RWPE1 (cell line): ENCODE data around the gene NEURL1.

Experiments
- CTCF ChIA-PET: fragments of 350-600 bp; sonication (Branson Sonifier 250); formaldehyde crosslinking; extraction: SDS; loops from one replicate; lab custom pipeline; 2021; lab: Yijun Ruan, JAX
- POLR2A ChIA-PET: fragments of 400-600 bp; formaldehyde crosslinking; extraction: SDS; loops from one replicate; lab custom pipeline; 2020; ENCODE audit warnings: antibody characterized with exemption; ENCODE audit not compliant: low non-redundant PET; lab: Yijun Ruan, JAX
- DNase-seq: peaks from one replicate; pipeline ENCODE4 v3.0.0; 2012; ENCODE audit warnings: low spot score
- H3K27ac ChIP-seq: fragments of 450-650 bp; 2 replicates; pipeline ENCODE4 v1.5.1; 2017
- TF ChIP-seq, protein P1 (sequence below): fragments of 450-650 bp; conservative IDR thresholded peaks from 2 replicates; pipeline ENCODE4 v1.5.1; 2017; ENCODE audit warnings: low read depth, mild to moderate bottlenecking

The NEURL1 gene

GRCh38 chr10:103452506-103453230 lies 40.8 kb upstream of the NEURL1 start:
- CTCF ChIA-PET: interaction anchor here (0.6 to 1.8 kb wide), 2 partner anchors 32 to 560 kb away, joined by 4 to 6 read pairs; no protein-coding TSS in a partner anchor
- TF ChIP-seq, protein P1, sequence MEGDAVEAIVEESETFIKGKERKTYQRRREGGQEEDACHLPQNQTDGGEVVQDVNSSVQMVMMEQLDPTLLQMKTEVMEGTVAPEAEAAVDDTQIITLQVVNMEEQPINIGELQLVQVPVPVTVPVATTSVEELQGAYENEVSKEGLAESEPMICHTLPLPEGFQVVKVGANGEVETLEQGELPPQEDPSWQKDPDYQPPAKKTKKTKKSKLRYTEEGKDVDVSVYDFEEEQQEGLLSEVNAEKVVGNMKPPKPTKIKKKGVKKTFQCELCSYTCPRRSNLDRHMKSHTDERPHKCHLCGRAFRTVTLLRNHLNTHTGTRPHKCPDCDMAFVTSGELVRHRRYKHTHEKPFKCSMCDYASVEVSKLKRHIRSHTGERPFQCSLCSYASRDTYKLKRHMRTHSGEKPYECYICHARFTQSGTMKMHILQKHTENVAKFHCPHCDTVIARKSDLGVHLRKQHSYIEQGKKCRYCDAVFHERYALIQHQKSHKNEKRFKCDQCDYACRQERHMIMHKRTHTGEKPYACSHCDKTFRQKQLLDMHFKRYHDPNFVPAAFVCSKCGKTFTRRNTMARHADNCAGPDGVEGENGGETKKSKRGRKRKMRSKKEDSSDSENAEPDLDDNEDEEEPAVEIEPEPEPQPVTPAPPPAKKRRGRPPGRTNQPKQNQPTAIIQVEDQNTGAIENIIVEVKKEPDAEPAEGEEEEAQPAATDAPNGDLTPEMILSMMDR: no peak
- no peak for DNase-seq
- peak overlapping the region; percentile 69 for H3K27ac ChIP-seq
- POLR2A ChIA-PET: no interaction called here

DNA sequence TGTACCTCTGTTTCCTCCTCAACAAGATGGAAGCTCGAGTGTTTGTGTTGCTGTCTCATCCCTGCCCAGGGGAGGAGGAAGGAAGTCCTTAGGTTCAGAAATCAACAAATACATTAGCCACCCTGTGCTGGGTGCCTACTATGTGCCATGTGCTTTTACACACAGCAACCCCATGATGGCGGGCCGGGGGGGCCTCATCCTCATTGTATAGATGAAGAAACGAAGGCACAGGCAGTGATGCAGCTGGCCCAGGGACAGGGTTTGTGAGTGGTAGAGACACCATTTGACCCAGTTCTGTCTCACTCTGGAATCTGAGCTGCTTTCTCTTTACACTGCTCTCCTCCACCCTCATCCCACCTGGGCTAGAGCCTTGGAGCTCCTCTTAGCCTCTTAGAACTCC lies 39.5 kb upstream of the NEURL1 start:
- no peak overlapping the region for H3K27ac ChIP-seq
- ChIA-PET POLR2A (interaction anchor here (0.6 kb wide), 1 partner anchor 9 kb away, joined by 3 read pairs; no protein-coding TSS in a partner anchor), CTCF (interaction anchor here (1.8 kb wide), 1 partner anchor 31 kb away, joined by 6 read pairs; no protein-coding TSS in a partner anchor)
- DNase-seq: no peak
- TF ChIP-seq, protein P1: no peak

GRCh38 chr10:103455235-103455634 lies 38.3 kb upstream of the NEURL1 start:
- H3K27ac ChIP-seq: no peak overlapping the region
- TF ChIP-seq, protein P1: no peak
- DNase-seq: no peak
- CTCF ChIA-PET: interaction anchor here (1.2 kb wide), 1 partner anchor 30 kb away, joined by 3 read pairs; no protein-coding TSS in a partner anchor
- POLR2A ChIA-PET: no interaction called here

DNA sequence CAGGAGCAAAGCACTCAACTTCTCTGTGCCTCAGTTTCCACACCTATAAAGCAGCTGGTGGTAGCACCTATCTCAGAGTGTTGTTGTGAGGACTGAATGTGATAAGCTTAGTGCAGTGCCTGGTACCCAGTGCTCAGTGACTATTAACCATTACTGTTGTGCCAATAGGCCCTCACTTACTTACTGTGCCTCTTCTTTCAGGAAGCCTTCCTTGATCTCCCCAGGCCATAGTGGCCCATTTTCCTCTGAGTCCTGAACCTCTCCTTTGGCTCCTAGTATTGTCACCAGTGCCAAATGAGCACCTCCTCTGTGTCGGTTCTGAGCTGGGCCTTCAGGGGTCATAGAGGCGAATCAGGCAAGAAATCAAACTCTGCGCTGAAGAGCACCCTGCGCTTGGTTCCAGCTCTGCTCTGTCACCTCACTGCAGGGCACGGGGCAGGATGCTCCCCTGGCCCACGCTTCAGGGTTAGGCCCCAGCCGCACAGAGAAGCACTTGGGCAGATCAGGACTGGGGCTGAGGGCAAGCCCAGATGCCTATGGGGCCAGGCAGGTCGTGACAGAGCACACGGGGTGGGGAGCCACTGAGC lies 37.3 kb upstream of the NEURL1 start:
- TF ChIP-seq, protein P1: no peak
- CTCF ChIA-PET: interaction anchor here (1.2 kb wide), 1 partner anchor 29 kb away, joined by 3 read pairs; no protein-coding TSS in a partner anchor
- no peak for DNase-seq
- H3K27ac ChIP-seq: no peak overlapping the region; the same call in 1 of the 2 replicates
- POLR2A ChIA-PET: no interaction called here

GRCh38 chr10:103457176-103457712 lies 36.3 kb upstream of the NEURL1 start:
- POLR2A ChIA-PET: no interaction called here
- no peak for DNase-seq
- peak overlapping the region; percentile 5; the same call in 1 of the 2 replicates for H3K27ac ChIP-seq
- CTCF ChIA-PET: interaction anchor here (0.7 kb wide), 1 partner anchor 16 kb away, joined by 4 read pairs; no protein-coding TSS in a partner anchor
- TF ChIP-seq, protein P1: no peak

DNA sequence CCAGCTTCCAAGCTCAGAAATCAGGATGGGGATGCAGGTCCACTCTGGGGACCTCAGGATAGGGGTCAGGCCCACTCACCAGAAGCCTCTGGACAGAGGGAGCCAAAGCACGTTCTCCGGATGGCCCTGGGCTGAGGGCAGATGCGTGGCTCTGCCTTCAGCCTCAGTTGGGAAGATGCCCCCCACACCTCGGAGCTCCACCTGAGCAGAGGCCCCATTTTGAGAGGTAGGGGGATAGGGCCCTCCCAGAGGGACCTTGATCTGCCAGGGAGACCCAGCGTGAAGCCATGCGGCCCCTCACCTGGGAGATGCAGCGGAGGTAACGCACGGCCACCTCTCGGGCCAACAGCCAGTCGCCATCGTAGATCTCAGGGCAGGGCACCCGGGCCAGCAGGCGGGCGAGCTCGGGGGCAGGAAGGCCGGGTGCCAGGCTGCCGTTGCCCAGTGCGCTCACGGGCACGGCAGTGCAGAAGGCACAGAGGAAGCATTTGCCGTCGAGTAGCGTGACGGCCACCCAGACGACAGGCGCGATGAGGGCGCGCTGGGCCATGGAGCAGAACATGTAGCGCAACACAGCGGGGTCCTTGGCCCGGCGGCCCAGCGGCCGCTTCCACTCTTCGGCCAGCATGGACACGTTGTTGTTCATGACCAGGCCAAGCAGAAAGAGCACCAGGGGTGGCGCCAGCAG lies 35.5 kb upstream of the NEURL1 start:
- no peak overlapping the region for H3K27ac ChIP-seq
- CTCF ChIA-PET: no interaction called here
- POLR2A ChIA-PET: no interaction called here
- TF ChIP-seq, protein P1: no peak
- no peak for DNase-seq
